Lung (tissue), 12 donors: ENCODE results near the gene MLST8. TPM values are rescaled to one million over a fixed set of nuclear protein-coding genes. Genes with fewer than 3 reads are reported as not detected.

Experiments used
- ATAC-seq: fragments of 200-7000 bp; cut with Tn5 transposase; one replicate; pipeline ENCODE4 v1.9.1; 2020; ENCODE audit warnings: moderate number of reproducible peaks; ENCODE audit not compliant: insufficient read depth, low FRiP score
- DNase-seq, 3 donors: peaks; one replicate each; pipeline ENCODE4 v3.0.0-alpha.2; 2013 to 2017
- H3K27ac ChIP-seq, 2 donors: one replicate each; pipeline ENCODE4 v1.5.1; 2013; ENCODE audit warnings: mild to moderate bottlenecking in 2 of 2, moderate library complexity in 2 of 2, control low read depth in 1 of 2, inconsistent platforms in 1 of 2, low read depth in 1 of 2, low read length in 1 of 2
- H3K27me3 ChIP-seq, 3 donors: one replicate each; pipeline ENCODE4 v1.5.1; 2013; ENCODE audit warnings: low read length in 2 of 3; ENCODE audit not compliant: control insufficient read depth in 3 of 3, insufficient read depth in 3 of 3
- H3K36me3 ChIP-seq, 4 donors: one replicate each; pipeline ENCODE4 v1.5.1; 2013; ENCODE audit warnings: low read length in 4 of 4, mild to moderate bottlenecking in 1 of 4, moderate library complexity in 1 of 4; ENCODE audit not compliant: control insufficient read depth in 4 of 4, insufficient read depth in 4 of 4
- H3K4me1 ChIP-seq, 5 donors: one replicate each; pipeline ENCODE4 v1.5.1; 2013; ENCODE audit warnings: low read length in 5 of 5, mild to moderate bottlenecking in 2 of 5, moderate library complexity in 1 of 5; ENCODE audit not compliant: control insufficient read depth in 5 of 5, insufficient read depth in 5 of 5
- H3K4me3 ChIP-seq: one replicate; pipeline ENCODE4 v1.5.1; 2013; ENCODE audit warnings: mild to moderate bottlenecking, control low read depth, moderate library complexity
- H3K9ac ChIP-seq, 2 donors: one replicate each; pipeline ENCODE4 v1.5.1; 2013; ENCODE audit warnings: low read length in 2 of 2, control low read depth in 1 of 2; ENCODE audit not compliant: insufficient read depth in 1 of 2
- H3K9me3 ChIP-seq, 4 donors: one replicate each; pipeline ENCODE4 v1.5.1; 2013; ENCODE audit warnings: low read length in 3 of 4, mild to moderate bottlenecking in 1 of 4, moderate library complexity in 1 of 4; ENCODE audit not compliant: control insufficient read depth in 4 of 4, insufficient read depth in 3 of 4
- CTCF ChIP-seq: IDR thresholded peaks from 2 replicates; pipeline ENCODE4 v1.5.1; 2012; ENCODE audit warnings: mild to moderate bottlenecking; ENCODE audit errors: control extremely low read depth, extremely low read depth
- WGBS, 2 donors: extraction: QIAGEN DNeasy Blood & Tissue Kit; methylation state at CpG; one replicate each; pipeline ENCODE4 v1.1.7; 2013; 5-methylcytosine and 5-hydroxymethylcytosine counted together
- polyA plus RNA-seq, 2 donors: library from polyadenylated mRNA; stranded (reverse); fragments of 200-250 nt; gene quantifications; one replicate each; pipeline ENCODE4 v1.2.1, GENCODE V29; 2013
- total RNA-seq, 2 donors: library from RNA; depleted of rRNA in 1 of 2; stranded (reverse); fragments of >200 nt in 1 of 2; gene quantifications; one replicate each; pipeline ENCODE4 v1.2.1, GENCODE V29; 2014 to 2021
- donor health status: control.
- donor health status: control.
- donor health status: Bipolar disorder and iron deficiency.
- donor health status: healthy.
- donor health status: DM: yes; HTN: yes; CAD: no.

Gene MLST8
- total and polyA plus RNA-seq, 4 donors: 17.2 to 48.9 (median 41.2) TPM

DNA sequence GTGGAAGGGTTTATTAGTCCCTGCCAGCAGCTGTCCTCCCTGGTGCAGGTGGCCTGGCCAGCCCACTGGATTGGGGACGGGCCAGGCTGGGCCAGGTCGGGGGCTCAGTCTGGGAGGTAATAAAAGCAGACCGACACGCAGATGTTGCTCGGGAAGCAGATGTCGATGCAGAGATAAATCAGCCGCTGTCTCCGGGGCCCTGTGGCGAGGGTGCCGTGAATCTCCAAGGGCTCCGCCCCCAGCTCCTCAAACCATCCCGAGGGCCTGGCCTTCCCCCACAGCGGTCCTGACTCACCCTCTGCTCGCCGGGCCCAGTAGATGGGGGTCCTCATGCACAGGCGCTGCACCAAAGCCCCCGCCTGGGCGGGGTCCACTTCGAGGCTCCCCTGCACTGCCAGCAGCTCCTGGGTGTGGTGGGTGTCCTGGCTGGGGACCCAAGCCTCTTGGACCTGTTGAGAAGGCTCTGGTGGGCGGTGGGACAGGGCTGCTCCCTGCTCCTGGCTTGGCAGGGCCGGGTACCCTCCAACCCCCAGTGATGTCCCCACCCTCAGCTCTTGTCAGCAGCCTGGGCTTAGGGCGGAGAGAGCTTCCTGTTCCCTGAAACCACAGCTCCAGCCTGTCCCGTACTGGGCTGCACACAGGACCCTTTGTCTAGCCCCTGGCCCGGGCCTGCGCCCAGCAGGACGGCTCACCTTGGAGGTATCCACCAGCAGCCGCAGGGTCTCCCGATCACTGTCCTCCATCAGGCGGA, 4.2 kb downstream of the MLST8 start:
- DNase-seq: no peak
- H3K4me1 ChIP-seq: peaks cover 4 to 31% (median 12%) of the 10 kb centered on the region in 5 donors
- no peak for ATAC-seq

GRCh38 chr16:2210009-2210332, 4.7 kb downstream of the MLST8 start:
- no peaks in the 10 kb centered on the region for H3K9me3 ChIP-seq
- no peak overlapping the region for H3K9ac ChIP-seq
- WGBS, 2 donors: 94% methylated on average over 17 of the region's 17 CpGs
- DNase-seq: no peak
- no peaks in the 10 kb centered on the region for H3K27me3 ChIP-seq
- no peak for TF ChIP-seq CTCF
- peaks cover 4 to 29% (median 12%) of the 10 kb centered on the region in 5 donors for H3K4me1 ChIP-seq
- H3K4me3 ChIP-seq: no peak overlapping the region
- peaks cover 0 to 35% (median 4%) of the 10 kb centered on the region in 4 donors for H3K36me3 ChIP-seq
- H3K27ac ChIP-seq: no peak overlapping the region
- ATAC-seq: no peak

More for the DNA sequence above, 4.2 kb downstream of the MLST8 start:
- H3K27me3 ChIP-seq: no peaks in the 10 kb centered on the region
- H3K9ac ChIP-seq: no peak overlapping the region
- H3K36me3 ChIP-seq: peaks cover 0 to 35% (median 4%) of the 10 kb centered on the region in 4 donors
- no peak for TF ChIP-seq CTCF
- 89 to 91% methylated on average over 29 of the region's 29 CpGs for WGBS, 2 donors
- H3K4me3 ChIP-seq: no peak overlapping the region
- no peak overlapping the region for H3K27ac ChIP-seq
- H3K9me3 ChIP-seq: no peaks in the 10 kb centered on the region

GRCh38 chr16:2210386-2211365, 5.4 kb downstream of the MLST8 start, which contains the start of gene BRICD5:
Gene BRICD5 (minus strand): TSS chr16:2210863. CDS start chr16:2210833, 30 bp downstream.
- peak within 1 kb of the TSS in 1 of 2 donors; percentile 76 for H3K27ac ChIP-seq
- no peak for ATAC-seq
- peaks cover 0 to 35% (median 4%) of the 10 kb centered on the region in 4 donors for H3K36me3 ChIP-seq
- 82 to 83% methylated on average over 24 of the region's 24 CpGs for WGBS, 2 donors
- no peaks in the 10 kb centered on the region for H3K9me3 ChIP-seq
- H3K9ac ChIP-seq: no peak within 1 kb of the TSS
- no peak for TF ChIP-seq CTCF
- peaks cover 4 to 28% (median 12%) of the 10 kb centered on the region in 5 donors for H3K4me1 ChIP-seq
- no peaks in the 10 kb centered on the region for H3K27me3 ChIP-seq
- DNase-seq: no peak
- H3K4me3 ChIP-seq: no peak within 1 kb of the TSS
